GM13976 (cell line): ENCODE results near the gene KRT33A.

Experiments used
- DNase-seq: peaks from one replicate; pipeline ENCODE4 v3.0.0; 2012; ENCODE audit warnings: low spot score
- in situ Hi-C: fragments of 300-500 bp; cut with MboI; formaldehyde crosslinking; loops from one replicate; pipeline ENCODE4 v1.12.0; 2022; ENCODE audit warnings: low sequenced_read_pairs, mixed read lengths, inconsistent platforms; ENCODE audit not compliant: unreplicated experiment
- TF ChIP-seq, protein P1 (sequence below): IDR thresholded peaks from 2 replicates; pipeline ENCODE4 v1.5.1; 2012; ENCODE audit warnings: borderline replicate concordance, mild to moderate bottlenecking; ENCODE audit not compliant: insufficient read depth; ENCODE audit errors: extremely low read depth, missing control alignments, control extremely low read depth

The KRT33A gene

DNA sequence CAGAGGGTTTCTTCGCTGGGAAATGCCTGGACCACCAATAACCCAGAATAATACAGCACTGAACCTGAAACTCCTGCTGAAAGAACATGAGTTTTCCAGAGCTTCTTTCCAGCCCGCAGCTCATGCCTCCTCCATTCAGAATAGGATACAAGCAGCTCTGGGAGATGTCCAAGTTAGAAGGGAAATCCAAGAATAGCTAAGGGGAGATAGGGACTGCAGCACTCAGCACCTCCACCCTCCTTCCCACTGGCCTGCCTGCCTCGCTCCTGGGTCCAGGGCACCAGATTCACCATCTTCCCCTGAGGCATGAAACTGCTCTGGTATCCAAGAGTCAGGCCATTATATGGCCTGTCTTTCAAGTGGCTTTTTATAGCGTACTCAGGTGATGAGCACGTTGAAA is 42.7 kb upstream of the KRT33A start:
- in situ Hi-C loops: no loop called here
- TF ChIP-seq, protein P1, sequence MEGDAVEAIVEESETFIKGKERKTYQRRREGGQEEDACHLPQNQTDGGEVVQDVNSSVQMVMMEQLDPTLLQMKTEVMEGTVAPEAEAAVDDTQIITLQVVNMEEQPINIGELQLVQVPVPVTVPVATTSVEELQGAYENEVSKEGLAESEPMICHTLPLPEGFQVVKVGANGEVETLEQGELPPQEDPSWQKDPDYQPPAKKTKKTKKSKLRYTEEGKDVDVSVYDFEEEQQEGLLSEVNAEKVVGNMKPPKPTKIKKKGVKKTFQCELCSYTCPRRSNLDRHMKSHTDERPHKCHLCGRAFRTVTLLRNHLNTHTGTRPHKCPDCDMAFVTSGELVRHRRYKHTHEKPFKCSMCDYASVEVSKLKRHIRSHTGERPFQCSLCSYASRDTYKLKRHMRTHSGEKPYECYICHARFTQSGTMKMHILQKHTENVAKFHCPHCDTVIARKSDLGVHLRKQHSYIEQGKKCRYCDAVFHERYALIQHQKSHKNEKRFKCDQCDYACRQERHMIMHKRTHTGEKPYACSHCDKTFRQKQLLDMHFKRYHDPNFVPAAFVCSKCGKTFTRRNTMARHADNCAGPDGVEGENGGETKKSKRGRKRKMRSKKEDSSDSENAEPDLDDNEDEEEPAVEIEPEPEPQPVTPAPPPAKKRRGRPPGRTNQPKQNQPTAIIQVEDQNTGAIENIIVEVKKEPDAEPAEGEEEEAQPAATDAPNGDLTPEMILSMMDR: no peak
- no peak for DNase-seq

DNA sequence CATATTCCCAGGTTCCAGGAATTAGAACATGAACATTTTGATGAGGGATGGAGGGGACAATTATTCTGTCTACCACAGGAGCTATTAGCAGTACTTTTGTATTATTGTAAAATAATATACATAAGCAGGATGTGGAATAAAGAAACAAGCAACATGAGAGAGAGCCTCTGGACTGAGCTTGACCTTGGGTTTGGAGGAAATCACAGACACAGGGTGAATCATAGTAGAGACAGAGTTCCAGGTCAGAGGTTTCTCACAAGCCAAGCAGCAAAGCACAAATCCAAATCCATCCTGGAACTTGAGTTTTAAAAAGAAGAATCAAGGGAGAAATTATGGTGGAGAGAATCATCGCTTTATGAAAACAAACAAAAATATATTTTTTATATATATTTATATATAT is 41.6 kb upstream of the KRT33A start:
- no peak for DNase-seq
- in situ Hi-C loops: no loop called here

DNA sequence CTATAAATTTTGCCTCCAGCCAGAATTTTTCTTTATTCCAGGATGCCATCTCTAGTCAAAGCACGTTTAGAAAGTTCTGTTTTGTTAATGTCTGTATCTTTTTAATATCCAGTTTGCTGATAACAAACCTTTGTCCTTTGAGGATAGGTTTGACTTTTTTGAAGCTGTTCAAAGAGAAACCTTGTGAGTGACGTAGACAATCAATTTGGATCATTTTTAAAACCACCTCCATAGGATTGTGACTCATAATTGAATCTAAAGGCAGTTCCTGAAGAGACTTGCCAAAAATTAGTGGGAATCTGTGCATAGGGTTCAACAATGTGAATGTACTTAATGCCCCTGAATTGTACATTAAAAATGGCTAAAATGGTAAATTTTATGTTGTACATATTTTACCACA is 40.9 kb upstream of the KRT33A start:
- in situ Hi-C loops: no loop called here

More for the DNA sequence above, 41.6 kb upstream of the KRT33A start:
- TF ChIP-seq, protein P1: no peak

GRCh38 chr17:41390411-41390938 is 39.8 kb upstream of the KRT33A start:
- in situ Hi-C loops: no loop called here

More for the DNA sequence above, 40.9 kb upstream of the KRT33A start:
- TF ChIP-seq, protein P1: no peak
- no peak for DNase-seq

GRCh38 chr17:41387670-41388069 is 37.0 kb upstream of the KRT33A start:
- in situ Hi-C loops: no loop called here
- DNase-seq: no peak
- TF ChIP-seq, protein P1: no peak

More at GRCh38 chr17:41390411-41390938, 39.8 kb upstream of the KRT33A start:
- TF ChIP-seq, protein P1: no peak
- no peak for DNase-seq

- TF ChIP-seq, protein P1: no peak
- in situ Hi-C loops: no loop called here
- no peak for DNase-seq
Measured at GRCh38 chr17:41386227-41386626, 35.6 kb upstream of the KRT33A start.
